Subcutaneous adipose tissue (tissue), 4 donors: ENCODE data around the gene ZNF408. TPM values are rescaled to one million over a fixed set of nuclear protein-coding genes. Genes with fewer than 3 reads are reported as not detected.

ENCODE experiments used
- CTCF ChIP-seq: fragments of 450-650 bp; IDR thresholded peaks from one replicate; pipeline ENCODE4 v1.5.1; 2016; ENCODE audit warnings: low read depth, mild to moderate bottlenecking, control low read depth, antibody characterized with exemption, moderate library complexity
- small RNA-seq: library from RNA; depleted of rRNA; stranded (forward); fragments of <200 nt; gene quantifications from one replicate; pipeline ENCODE3, GENCODE V24; 2016
- total RNA-seq, 4 donors: library from RNA; depleted of rRNA; stranded (reverse); fragments of >200 nt; gene quantifications; one replicate each; pipeline ENCODE4 v1.1.0, GENCODE V29; 2016

The ZNF408 gene
- total RNA-seq, 4 donors from 2014 or later = 1.6 to 7.5 (median 5.5) TPM

- no peak for TF ChIP-seq CTCF
Observed at GRCh38 chr11:46743043-46743442, 42.2 kb downstream of the ZNF408 start.

- no peak for TF ChIP-seq CTCF
Observed at GRCh38 chr11:46743693-46744339, 43.0 kb downstream of the ZNF408 start.

- TF ChIP-seq CTCF = no peak
Observed at GRCh38 chr11:46745328-46745727, 44.5 kb downstream of the ZNF408 start.

GRCh38 chr11:46745995-46746394 lies 45.2 kb downstream of the ZNF408 start:
- TF ChIP-seq CTCF = no peak

GRCh38 chr11:46747150-46747549 lies 46.3 kb downstream of the ZNF408 start:
- TF ChIP-seq CTCF = no peak

Small RNAs within 50 kb of the gene (small RNA-seq; reads per million reads assigned to genes)
- gene MIR5582 = not detected

Other genes with a start within 250 kb of the ZNF408 start
- 10 to 100 TPM; 17.1 to 39.4 (median 23.5) TPM for gene AMBRA1, start 107.0 kb upstream of the ZNF408 start, total RNA-seq
- 1 to 10 TPM; 2.5 to 7.5 (median 3.6) TPM for gene HARBI1, start 83.8 kb upstream of the ZNF408 start, total RNA-seq
- 100 to 1,000 TPM in 2 of 4 donors, 10 to 100 TPM in 2; 56.4 to 125 (median 90.8) TPM for gene ATG13, start 83.5 kb upstream of the ZNF408 start, total RNA-seq
- 10 to 100 TPM; 45.2 to 64.2 (median 52.9) TPM for gene ARHGAP1, start 412 bp upstream of the ZNF408 start, total RNA-seq
- not detected for gene F2, start 18.2 kb downstream of the ZNF408 start, total RNA-seq
- gene CKAP5, start 145.2 kb downstream of the ZNF408 start, total RNA-seq = 10 to 100 TPM; 30.7 to 42.3 (median 36.5) TPM
- 1 to 10 TPM; 2.9 to 5.1 (median 3.8) TPM for gene LRP4, start 217.5 kb downstream of the ZNF408 start, total RNA-seq
- 10 to 100 TPM in 3 of 4 donors, 1 to 10 TPM in 1; 5.3 to 14.8 (median 13.4) TPM for gene CSTPP1, start 235.7 kb downstream of the ZNF408 start, total RNA-seq